K562 (cell line): Measurements from ENCODE around the gene MYLK3. TPM values are rescaled to one million over a fixed set of nuclear protein-coding genes. Genes with fewer than 3 reads are reported as not detected.

Experiments
- ATAC-seq: fragments of 200-7000 bp; cut with Tn5 transposase; 3 replicates; pipeline ENCODE4 v1.9.1; 2020; ENCODE audit warnings: moderate library complexity
- BruUV-seq: library from RNA; stranded (reverse); fragments of 400-500 nt; replicated peaks from 2 replicates; lab custom pipeline; 2021; lab: Mats Ljungman, UMichigan
- CTCF ChIA-PET: fragments of 300-600 bp; formaldehyde crosslinking; extraction: SDS; loops from one replicate; lab custom pipeline; 2021; ENCODE audit warnings: low intra/inter-chr PET ratio; lab: Yijun Ruan, JAX
- POLR2A ChIA-PET: fragments of 300-600, 350-650 bp; sonication (Branson Sonifier 250); formaldehyde crosslinking; extraction: SDS; loops from one replicate; lab custom pipeline; 2021; ENCODE audit warnings: antibody characterized with exemption, inconsistent platforms; lab: Yijun Ruan, JAX
- DNase-seq, 4 experiments: peaks; one replicate each; pipeline versions ENCODE4 v3.0.0 to v3.0.0-alpha.2; 2011 to 2018; ENCODE audit warnings: low spot score in 3 of 4, mixed read lengths in 3 of 4; ENCODE audit errors: extremely low read depth in 1 of 4
- FAIRE-seq: peaks from 2 replicates; lab custom pipeline; 2011; peaks lifted over from hg19 to GRCh38; lab: Jason Lieb, UNC
- H2AFZ ChIP-seq: 2 replicates; pipeline ENCODE4 v1.6.0; 2011; ENCODE audit warnings: low read depth, low read length, control low read depth, inconsistent platforms
- H3K27ac ChIP-seq: fragments of 200-600 bp; 3 replicates; pipeline ENCODE4 v1.8.0; 2011; ENCODE audit warnings: low read depth, mild to moderate bottlenecking, control low read depth, inconsistent platforms, low read length, moderate library complexity, mixed read lengths; ENCODE audit errors: extremely low read depth
- H3K27me3 ChIP-seq, 2 experiments: fragments of 300-600 bp in 1 of 2; 2 replicates in 1 of 2; 3 replicates in 1 of 2; pipeline versions ENCODE4 v1.6.0 to v1.8.0; 2011; ENCODE audit warnings: inconsistent platforms in 2 of 2, low read length in 2 of 2, mild to moderate bottlenecking in 1 of 2, mixed read lengths in 1 of 2, moderate library complexity in 1 of 2; ENCODE audit not compliant: control insufficient read depth in 2 of 2, insufficient read depth in 2 of 2
- H3K36me3 ChIP-seq: fragments of 300-600 bp; 3 replicates; pipeline ENCODE4 v1.8.0; 2011; ENCODE audit warnings: mild to moderate bottlenecking, low read length, inconsistent platforms; ENCODE audit not compliant: control insufficient read depth, insufficient read depth
- H3K4me1 ChIP-seq, 2 experiments: fragments of 200-600 bp in 1 of 2; replicated peaks in 1 of 2; 2 replicates in 1 of 2; 3 replicates in 1 of 2; pipeline versions ENCODE4 v1.5.1 to v1.8.0; 2011; ENCODE audit warnings: inconsistent platforms in 2 of 2, low read length in 2 of 2, mild to moderate bottlenecking in 1 of 2, mixed read lengths in 1 of 2, moderate library complexity in 1 of 2; ENCODE audit not compliant: control insufficient read depth in 2 of 2, insufficient read depth in 2 of 2
- H3K4me2 ChIP-seq: 2 replicates; pipeline ENCODE4 v1.6.1; 2011; ENCODE audit warnings: low read length, control low read depth, inconsistent platforms, mixed read lengths; ENCODE audit not compliant: insufficient read depth
- H3K4me3 ChIP-seq: fragments of 200-600 bp; sonication (generic), shearing (Covaris generic); 2 replicates; pipeline ENCODE4 v1.5.1; 2016; ENCODE audit warnings: control low read depth, inconsistent platforms
- H3K79me2 ChIP-seq: fragments of 200-600 bp; 3 replicates; pipeline ENCODE4 v1.8.0; 2011; ENCODE audit warnings: low read length, inconsistent platforms; ENCODE audit not compliant: control insufficient read depth, insufficient read depth
- H3K9ac ChIP-seq, 2 experiments: 2 replicates each; pipeline versions ENCODE4 v1.6.0 to v1.6.1; 2011; ENCODE audit warnings: low read depth in 2 of 2, low read length in 2 of 2, control low read depth in 1 of 2, inconsistent platforms in 1 of 2, mild to moderate bottlenecking in 1 of 2, mixed read lengths in 1 of 2; ENCODE audit not compliant: insufficient read depth in 1 of 2
- H3K9me1 ChIP-seq: one replicate; pipeline ENCODE4 v1.6.0; 2011; ENCODE audit warnings: inconsistent platforms, mild to moderate bottlenecking, low read length, moderate library complexity; ENCODE audit not compliant: control insufficient read depth, insufficient read depth
- H3K9me3 ChIP-seq: replicated peaks from 2 replicates; pipeline ENCODE4 v1.5.1; 2011; ENCODE audit warnings: low read depth, low read length, inconsistent platforms; ENCODE audit not compliant: control insufficient read depth, insufficient read depth
- H4K20me1 ChIP-seq: replicated peaks from 2 replicates; pipeline ENCODE4 v1.6.1; 2011; ENCODE audit warnings: low read length, inconsistent platforms, mixed read lengths; ENCODE audit not compliant: control insufficient read depth, insufficient read depth
- AFF4 ChIP-seq: sonication (generic); formaldehyde crosslinking; IDR thresholded peaks from 2 replicates; pipeline ENCODE4 v1.8.0; 2023; ENCODE audit warnings: mild to moderate bottlenecking, missing genetic modification reagents
- CEBPB ChIP-seq: fragments of 450-650 bp; IDR thresholded peaks from 2 replicates; pipeline ENCODE4 v1.6.1; 2016; ENCODE audit warnings: missing genetic modification characterization, missing compliant biosample characterization
- HNRNPLL ChIP-seq: fragments of 200-400 bp; formaldehyde crosslinking; IDR thresholded peaks from 2 replicates; pipeline ENCODE4 v1.6.1; 2017; ENCODE audit warnings: low read length, low read depth, mild to moderate bottlenecking; ENCODE audit not compliant: poor library complexity, severe bottlenecking
- SAFB2 ChIP-seq: fragments of 200-400 bp; formaldehyde crosslinking; IDR thresholded peaks from 2 replicates; pipeline ENCODE4 v1.6.1; 2018; ENCODE audit warnings: borderline replicate concordance, low read length, low read depth, moderate library complexity; ENCODE audit not compliant: severe bottlenecking
- SNIP1 ChIP-seq: fragments of 450-650 bp; IDR thresholded peaks from 2 replicates; pipeline ENCODE4 v1.7.1; 2017; ENCODE audit warnings: low read depth, mild to moderate bottlenecking
- ZNF175 ChIP-seq: fragments of 200-800 bp; sonication (Bioruptor generic); IDR thresholded peaks from 2 replicates; pipeline ENCODE4 v1.6.1; 2016; ENCODE audit warnings: low read depth, mild to moderate bottlenecking, missing genetic modification characterization, missing compliant biosample characterization
- WGBS: fragments of 100-300 bp; shearing (Covaris generic); methylation state at CpG from one replicate; pipeline ENCODE4 v1.1.6; 2016; ENCODE audit warnings: low coverage, mixed read lengths; ENCODE audit not compliant: insufficient coverage; ENCODE audit errors: missing lambda C conversion rate; 5-methylcytosine and 5-hydroxymethylcytosine counted together
- in situ Hi-C: fragments of 300-500 bp; cut with MboI; formaldehyde crosslinking; loops from 4 replicates; pipeline ENCODE4 v1.15.0; 2018; ENCODE audit warnings: inconsistent platforms, mixed read lengths
- intact Hi-C: fragments of 100-400 bp; cut with micrococcal nuclease; formaldehyde crosslinking; loops from 2 replicates; pipeline ENCODE4 v1.14.2; 2022
- polyA plus RNA-seq, 8 experiments: library from polyadenylated mRNA; depleted of rRNA in 4 of 8; stranded (reverse) in 5 of 8; unstranded in 3 of 8; fragments of >200 nt; fragmentation: Nextera tagmentation in 2 of 8; fragmentation: Illumina TruSeq in 1 of 8; extraction: Ambion mirVana in 2 of 8; extraction: Trizol in 1 of 8; gene quantifications; 2 replicates each; pipeline versions ENCODE4 v1.2.1 to v1.2.3, GENCODE V29; 2011 to 2014; ENCODE audit warnings: inconsistent platforms in 1 of 8, missing spikeins in 1 of 8
- total RNA-seq, 7 experiments: library from RNA; depleted of rRNA in 6 of 7; stranded (reverse); fragments of >200 nt in 6 of 7; fragmentation: Illumina TruSeq in 2 of 7; extraction: Trizol in 2 of 7; gene quantifications; 2 replicates each; pipeline versions ENCODE4 v1.2.1 to v1.2.3, GENCODE V29; 2011 to 2021; ENCODE audit warnings: low replicate concordance in 1 of 7
- TF ChIP-seq, protein P1 (sequence below): IDR thresholded peaks from 2 replicates; pipeline ENCODE4 v1.6.1; 2012; ENCODE audit warnings: low read depth, low read length, improper control_type of control experiment, borderline replicate concordance
- TF ChIP-seq, protein P2 (sequence below): fragments of 450-650 bp; IDR thresholded peaks from 2 replicates; pipeline ENCODE4 v1.6.1; 2016; ENCODE audit warnings: mild to moderate bottlenecking

The MYLK3 gene
- total and polyA plus RNA-seq, 9 of the 15 experiments (the other 6 are each of a cell fraction or from before 2014, with no cell fraction given): 0.69 to 10.7 (median 4.7) TPM

GRCh38 chr16:46712911-46713310, 35.2 kb downstream of the MYLK3 start:
- CTCF ChIA-PET: no interaction called here
- H3K9ac ChIP-seq: no peak overlapping the region
- H3K4me2 ChIP-seq: no peak overlapping the region
- intact Hi-C loops: no loop called here
- no peaks in the 10 kb centered on the region for H3K79me2 ChIP-seq
- TF ChIP-seq ZNF175 (CRISPR knock-in tag) (no peak), AFF4 (CRISPR knock-in tag) (no peak), CEBPB (tag) (peak; percentile 25; the same call in 1 of the 2 replicates), SNIP1 (no peak), HNRNPLL (no peak), SAFB2 (no peak)
- TF ChIP-seq, protein P1, sequence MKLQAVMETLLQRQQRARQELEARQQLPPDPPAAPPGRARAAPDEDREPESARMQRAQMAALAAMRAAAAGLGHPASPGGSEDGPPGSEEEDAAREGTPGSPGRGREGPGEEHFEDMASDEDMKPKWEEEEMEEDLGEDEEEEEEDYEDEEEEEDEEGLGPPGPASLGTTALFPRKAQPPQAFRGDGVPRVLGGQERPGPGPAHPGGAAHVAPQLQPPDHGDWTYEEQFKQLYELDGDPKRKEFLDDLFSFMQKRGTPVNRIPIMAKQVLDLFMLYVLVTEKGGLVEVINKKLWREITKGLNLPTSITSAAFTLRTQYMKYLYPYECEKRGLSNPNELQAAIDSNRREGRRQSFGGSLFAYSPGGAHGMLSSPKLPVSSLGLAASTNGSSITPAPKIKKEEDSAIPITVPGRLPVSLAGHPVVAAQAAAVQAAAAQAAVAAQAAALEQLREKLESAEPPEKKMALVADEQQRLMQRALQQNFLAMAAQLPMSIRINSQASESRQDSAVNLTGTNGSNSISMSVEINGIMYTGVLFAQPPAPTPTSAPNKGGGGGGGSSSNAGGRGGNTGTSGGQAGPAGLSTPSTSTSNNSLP: no peak
- TF ChIP-seq, protein P2, sequence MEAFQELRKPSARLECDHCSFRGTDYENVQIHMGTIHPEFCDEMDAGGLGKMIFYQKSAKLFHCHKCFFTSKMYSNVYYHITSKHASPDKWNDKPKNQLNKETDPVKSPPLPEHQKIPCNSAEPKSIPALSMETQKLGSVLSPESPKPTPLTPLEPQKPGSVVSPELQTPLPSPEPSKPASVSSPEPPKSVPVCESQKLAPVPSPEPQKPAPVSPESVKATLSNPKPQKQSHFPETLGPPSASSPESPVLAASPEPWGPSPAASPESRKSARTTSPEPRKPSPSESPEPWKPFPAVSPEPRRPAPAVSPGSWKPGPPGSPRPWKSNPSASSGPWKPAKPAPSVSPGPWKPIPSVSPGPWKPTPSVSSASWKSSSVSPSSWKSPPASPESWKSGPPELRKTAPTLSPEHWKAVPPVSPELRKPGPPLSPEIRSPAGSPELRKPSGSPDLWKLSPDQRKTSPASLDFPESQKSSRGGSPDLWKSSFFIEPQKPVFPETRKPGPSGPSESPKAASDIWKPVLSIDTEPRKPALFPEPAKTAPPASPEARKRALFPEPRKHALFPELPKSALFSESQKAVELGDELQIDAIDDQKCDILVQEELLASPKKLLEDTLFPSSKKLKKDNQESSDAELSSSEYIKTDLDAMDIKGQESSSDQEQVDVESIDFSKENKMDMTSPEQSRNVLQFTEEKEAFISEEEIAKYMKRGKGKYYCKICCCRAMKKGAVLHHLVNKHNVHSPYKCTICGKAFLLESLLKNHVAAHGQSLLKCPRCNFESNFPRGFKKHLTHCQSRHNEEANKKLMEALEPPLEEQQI: no peak
- H3K4me1 ChIP-seq: no peaks in the 10 kb centered on the region
- POLR2A ChIA-PET: no interaction called here
- H3K36me3 ChIP-seq: no peaks in the 10 kb centered on the region
- 25% methylated on average over 3 of the region's 3 CpGs for WGBS
- no TSS peak for BruUV-seq
- H3K9me1 ChIP-seq: no peaks in the 10 kb centered on the region
- DNase-seq (no peak), ATAC-seq (0 out of 3 replicates have a peak, but pooled peaks have one; percentile 23), FAIRE-seq (no peak)
- 0 out of 2 replicates have a peak, but pooled peaks cover 3% of the 10 kb centered on the region for H4K20me1 ChIP-seq
- no peak overlapping the region for H3K27ac ChIP-seq
- H3K4me3 ChIP-seq: no peak overlapping the region
- no peaks in the 10 kb centered on the region for H3K9me3 ChIP-seq
- H3K27me3 ChIP-seq: no peaks in the 10 kb centered on the region
- in situ Hi-C loops: no loop called here
- H2AFZ ChIP-seq: no peak overlapping the region
